HG03045 (cell line): ENCODE measurements around the gene FERMT3.

ENCODE experiments used
- ATAC-seq: cut with Tn5 transposase; IDR thresholded peaks from one replicate; pipeline ENCODE4 v1.9.1; 2021; ENCODE audit warnings: mild to moderate bottlenecking, moderate library complexity; ENCODE audit not compliant: unreplicated experiment

Gene FERMT3

GRCh38 chr11:64247729-64248531, 41.4 kb downstream of the FERMT3 start:
- no peak for ATAC-seq

- no peak for ATAC-seq
These were observed 42.1 kb downstream of the FERMT3 start for GRCh38 chr11:64248578-64248977.

GRCh38 chr11:64249038-64249437, 42.5 kb downstream of the FERMT3 start:
- no peak for ATAC-seq

- ATAC-seq = no peak
These were observed 43.3 kb downstream of the FERMT3 start for GRCh38 chr11:64249563-64250414.

- ATAC-seq = no peak
These were observed 44.0 kb downstream of the FERMT3 start for GRCh38 chr11:64250415-64251015.

GRCh38 chr11:64251016-64251752, 44.7 kb downstream of the FERMT3 start, which contains the start of gene PLCB3:
PLCB3 (plus strand) TSS chr11:64251530; CDS start chr11:64251650, 120 bp downstream.
- ATAC-seq = peak; percentile 44

GRCh38 chr11:64251753-64252002, 45.2 kb downstream of the FERMT3 start:
- no peak for ATAC-seq

GRCh38 chr11:64252003-64252872, 45.7 kb downstream of the FERMT3 start:
- ATAC-seq = no peak

- ATAC-seq = no peak
These were observed 46.5 kb downstream of the FERMT3 start for GRCh38 chr11:64253043-64253442.

- ATAC-seq = no peak
These were observed 47.0 kb downstream of the FERMT3 start for GRCh38 chr11:64253481-64253880.

GRCh38 chr11:64254326-64254725, 47.8 kb downstream of the FERMT3 start:
- no peak for ATAC-seq

GRCh38 chr11:64255135-64256128, 48.9 kb downstream of the FERMT3 start:
- no peak for ATAC-seq

- no peak for ATAC-seq
These were observed 49.8 kb downstream of the FERMT3 start for GRCh38 chr11:64256300-64256699.

GRCh38 chr11:64258356-64258755, 51.8 kb downstream of the FERMT3 start:
- ATAC-seq = no peak

- ATAC-seq = no peak
These were observed 52.5 kb downstream of the FERMT3 start for GRCh38 chr11:64258946-64259532.

GRCh38 chr11:64259533-64260067, 53.1 kb downstream of the FERMT3 start:
- ATAC-seq = no peak

- no peak for ATAC-seq
These were observed 53.7 kb downstream of the FERMT3 start for GRCh38 chr11:64260147-64260708.

- ATAC-seq = no peak
These were observed 55.1 kb downstream of the FERMT3 start for GRCh38 chr11:64261556-64262080.
